NCI-H82 treated with DMSO at 0.1 percent for 48 hours (cell line): Measurements from ENCODE around the gene UMPS.
"Not testable (repeated sequence)": the region's sequence is repeated elsewhere in the genome, so short reads cannot be mapped to it uniquely, and the experiment has no call there.

ENCODE experiments used
- DNase-seq: peaks from one replicate; lab custom pipeline; 2025; ENCODE audit not compliant: unreplicated experiment; lab: John Stamatoyannopoulos, UW

Gene UMPS

GRCh38 chr3:124707223-124707622, 23.0 kb upstream of the UMPS start:
- not testable (repeated sequence) for DNase-seq

- DNase-seq = no peak
These were observed 22.6 kb upstream of the UMPS start for GRCh38 chr3:124707656-124708062.

GRCh38 chr3:124714223-124714853, 15.9 kb upstream of the UMPS start:
- no peak for DNase-seq

- no peak for DNase-seq
These were observed 7.7 kb upstream of the UMPS start for GRCh38 chr3:124722589-124722988.

GRCh38 chr3:124730941-124731297, 667 bp downstream of the UMPS start:
- no peak for DNase-seq

- no peak for DNase-seq
These were observed 1.5 kb downstream of the UMPS start for GRCh38 chr3:124731760-124732159.

GRCh38 chr3:124741027-124741426, 10.8 kb downstream of the UMPS start:
- no peak for DNase-seq

- DNase-seq = no peak
These were observed 15.5 kb downstream of the UMPS start for GRCh38 chr3:124745756-124746155.

- no peak for DNase-seq
These were observed 17.1 kb downstream of the UMPS start for GRCh38 chr3:124747111-124747981.

- no peak for DNase-seq
These were observed 18.4 kb downstream of the UMPS start for GRCh38 chr3:124748560-124749198.

- DNase-seq = not testable (repeated sequence)
These were observed 19.6 kb downstream of the UMPS start for GRCh38 chr3:124749877-124750276.

- DNase-seq = no peak
These were observed 21.2 kb downstream of the UMPS start for GRCh38 chr3:124751501-124751900.

GRCh38 chr3:124752051-124752450, 21.8 kb downstream of the UMPS start:
- no peak for DNase-seq

GRCh38 chr3:124757926-124758325, 27.7 kb downstream of the UMPS start:
- DNase-seq = not testable (repeated sequence)

- no peak for DNase-seq
These were observed 28.8 kb downstream of the UMPS start for GRCh38 chr3:124758851-124759635.

- DNase-seq = no peak
These were observed 29.6 kb downstream of the UMPS start for GRCh38 chr3:124759666-124760401.

- no peak for DNase-seq
These were observed 30.3 kb downstream of the UMPS start for GRCh38 chr3:124760601-124761000.

- peak; percentile 66 for DNase-seq
These were observed 31.1 kb downstream of the UMPS start for GRCh38 chr3:124761250-124761796.

- no peak for DNase-seq
These were observed 31.8 kb downstream of the UMPS start for GRCh38 chr3:124761935-124762660.

GRCh38 chr3:124762661-124763011, 32.4 kb downstream of the UMPS start:
- DNase-seq = no peak
